Neural progenitor cell (in vitro differentiated cells): Measurements from ENCODE around the gene PDCD1LG2.

Experiments
- CTCF ChIP-seq: fragments of 200-600 bp; sonication (generic); IDR thresholded peaks from 2 replicates; pipeline ENCODE4 v1.5.1; 2017; ENCODE audit warnings: antibody characterized with exemption, mild to moderate bottlenecking
- EZH2 ChIP-seq: fragments of 200-600 bp; sonication (generic); IDR thresholded peaks from 2 replicates; pipeline ENCODE4 v1.6.1; 2017; ENCODE audit warnings: antibody characterized with exemption, mild to moderate bottlenecking, moderate library complexity
- EZH2phosphoT487 ChIP-seq: fragments of 200-600 bp; sonication (generic); IDR thresholded peaks from 2 replicates; pipeline ENCODE4 v1.6.1; 2017; ENCODE audit warnings: antibody characterized with exemption

- no peak for TF ChIP-seq EZH2
- no peak for TF ChIP-seq CTCF
- no peak for TF ChIP-seq EZH2phosphoT487
These were observed 1.7 kb downstream of the PDCD1LG2 start for GRCh38 chr9:5511935-5512580.
